K562 (cell line): ENCODE measurements around the gene LTA4H. TPM values are rescaled to one million over a fixed set of nuclear protein-coding genes. Genes with fewer than 3 reads are reported as not detected.

Experiments used
- ATAC-seq: fragments of 200-7000 bp; cut with Tn5 transposase; 3 replicates; pipeline ENCODE4 v1.9.1; 2020; ENCODE audit warnings: moderate library complexity
- BruUV-seq: library from RNA; stranded (reverse); fragments of 400-500 nt; replicated peaks from 2 replicates; lab custom pipeline; 2021; lab: Mats Ljungman, UMichigan
- CTCF ChIA-PET: fragments of 300-600 bp; formaldehyde crosslinking; extraction: SDS; loops from one replicate; lab custom pipeline; 2021; ENCODE audit warnings: low intra/inter-chr PET ratio; lab: Yijun Ruan, JAX
- POLR2A ChIA-PET: fragments of 300-600, 350-650 bp; sonication (Branson Sonifier 250); formaldehyde crosslinking; extraction: SDS; loops from one replicate; lab custom pipeline; 2021; ENCODE audit warnings: antibody characterized with exemption, inconsistent platforms; lab: Yijun Ruan, JAX
- DNase-seq, 4 experiments: peaks; one replicate each; pipeline versions ENCODE4 v3.0.0 to v3.0.0-alpha.2; 2011 to 2018; ENCODE audit warnings: low spot score in 3 of 4, mixed read lengths in 3 of 4; ENCODE audit errors: extremely low read depth in 1 of 4
- FAIRE-seq: peaks from 2 replicates; lab custom pipeline; 2011; peaks lifted over from hg19 to GRCh38; lab: Jason Lieb, UNC
- H2AFZ ChIP-seq: 2 replicates; pipeline ENCODE4 v1.6.0; 2011; ENCODE audit warnings: low read depth, low read length, control low read depth, inconsistent platforms
- H3K27ac ChIP-seq: fragments of 200-600 bp; 3 replicates; pipeline ENCODE4 v1.8.0; 2011; ENCODE audit warnings: low read depth, mild to moderate bottlenecking, control low read depth, inconsistent platforms, low read length, moderate library complexity, mixed read lengths; ENCODE audit errors: extremely low read depth
- H3K27me3 ChIP-seq, 2 experiments: fragments of 300-600 bp in 1 of 2; 2 replicates in 1 of 2; 3 replicates in 1 of 2; pipeline versions ENCODE4 v1.6.0 to v1.8.0; 2011; ENCODE audit warnings: inconsistent platforms in 2 of 2, low read length in 2 of 2, mild to moderate bottlenecking in 1 of 2, mixed read lengths in 1 of 2, moderate library complexity in 1 of 2; ENCODE audit not compliant: control insufficient read depth in 2 of 2, insufficient read depth in 2 of 2
- H3K36me3 ChIP-seq: fragments of 300-600 bp; 3 replicates; pipeline ENCODE4 v1.8.0; 2011; ENCODE audit warnings: mild to moderate bottlenecking, low read length, inconsistent platforms; ENCODE audit not compliant: control insufficient read depth, insufficient read depth
- H3K4me1 ChIP-seq, 2 experiments: fragments of 200-600 bp in 1 of 2; replicated peaks in 1 of 2; 2 replicates in 1 of 2; 3 replicates in 1 of 2; pipeline versions ENCODE4 v1.5.1 to v1.8.0; 2011; ENCODE audit warnings: inconsistent platforms in 2 of 2, low read length in 2 of 2, mild to moderate bottlenecking in 1 of 2, mixed read lengths in 1 of 2, moderate library complexity in 1 of 2; ENCODE audit not compliant: control insufficient read depth in 2 of 2, insufficient read depth in 2 of 2
- H3K4me2 ChIP-seq: 2 replicates; pipeline ENCODE4 v1.6.1; 2011; ENCODE audit warnings: low read length, control low read depth, inconsistent platforms, mixed read lengths; ENCODE audit not compliant: insufficient read depth
- H3K4me3 ChIP-seq: fragments of 200-600 bp; sonication (generic), shearing (Covaris generic); 2 replicates; pipeline ENCODE4 v1.5.1; 2016; ENCODE audit warnings: control low read depth, inconsistent platforms
- H3K79me2 ChIP-seq: fragments of 200-600 bp; 3 replicates; pipeline ENCODE4 v1.8.0; 2011; ENCODE audit warnings: low read length, inconsistent platforms; ENCODE audit not compliant: control insufficient read depth, insufficient read depth
- H3K9ac ChIP-seq, 2 experiments: 2 replicates each; pipeline versions ENCODE4 v1.6.0 to v1.6.1; 2011; ENCODE audit warnings: low read depth in 2 of 2, low read length in 2 of 2, control low read depth in 1 of 2, inconsistent platforms in 1 of 2, mild to moderate bottlenecking in 1 of 2, mixed read lengths in 1 of 2; ENCODE audit not compliant: insufficient read depth in 1 of 2
- H3K9me1 ChIP-seq: one replicate; pipeline ENCODE4 v1.6.0; 2011; ENCODE audit warnings: inconsistent platforms, mild to moderate bottlenecking, low read length, moderate library complexity; ENCODE audit not compliant: control insufficient read depth, insufficient read depth
- H3K9me3 ChIP-seq: replicated peaks from 2 replicates; pipeline ENCODE4 v1.5.1; 2011; ENCODE audit warnings: low read depth, low read length, inconsistent platforms; ENCODE audit not compliant: control insufficient read depth, insufficient read depth
- H4K20me1 ChIP-seq: replicated peaks from 2 replicates; pipeline ENCODE4 v1.6.1; 2011; ENCODE audit warnings: low read length, inconsistent platforms, mixed read lengths; ENCODE audit not compliant: control insufficient read depth, insufficient read depth
- ARHGAP35 ChIP-seq: fragments of 450-650 bp; IDR thresholded peaks from 2 replicates; pipeline ENCODE4 v1.6.1; 2018; ENCODE audit not compliant: partially characterized antibody
- DMBX1 ChIP-seq: fragments of 250-450 bp; sonication (Bioruptor Pico); IDR thresholded peaks from 2 replicates; pipeline ENCODE4 v1.8.0; 2022; ENCODE audit warnings: inconsistent platforms, mild to moderate bottlenecking, moderate library complexity, borderline replicate concordance
- FOXK2 ChIP-seq, 2 experiments: fragments of 450-650 bp; IDR thresholded peaks in 1 of 2; conservative IDR thresholded peaks in 1 of 2; 2 replicates each; pipeline ENCODE4 v1.6.1; 2016; ENCODE audit warnings: low read depth in 2 of 2, mild to moderate bottlenecking in 1 of 2
- HINFP ChIP-seq: fragments of 450-650 bp; conservative IDR thresholded peaks from 2 replicates; pipeline ENCODE4 v1.6.1; 2016; ENCODE audit warnings: missing genetic modification characterization, low read depth, mild to moderate bottlenecking, control low read depth, missing compliant biosample characterization
- KLF16 ChIP-seq: IDR thresholded peaks from 2 replicates; pipeline ENCODE4 v1.6.1; 2016; ENCODE audit warnings: antibody characterized with exemption
- LARP7 ChIP-seq: fragments of 450-650 bp; IDR thresholded peaks from 2 replicates; pipeline ENCODE4 v1.6.1; 2016
- MAFF ChIP-seq: IDR thresholded peaks from 2 replicates; pipeline ENCODE4 v1.6.1; 2012; ENCODE audit warnings: low read length, improper control_type of control experiment
- SMAD2 ChIP-seq: fragments of 150-350 bp; IDR thresholded peaks from 2 replicates; pipeline ENCODE4 v1.6.1; 2014; ENCODE audit warnings: low read depth, mild to moderate bottlenecking, low read length
- ZMIZ1 ChIP-seq, 2 experiments: fragments of 150-350 bp in 1 of 2; IDR thresholded peaks; 2 replicates each; pipeline ENCODE4 v1.6.1; 2012 to 2016; ENCODE audit warnings: low read depth in 2 of 2, low read length in 2 of 2, mild to moderate bottlenecking in 1 of 2, moderate library complexity in 1 of 2
- ZNF407 ChIP-seq: fragments of 450-650 bp; IDR thresholded peaks from 2 replicates; pipeline ENCODE4 v1.6.1; 2016; ENCODE audit warnings: low read depth
- WGBS: fragments of 100-300 bp; shearing (Covaris generic); methylation state at CpG from one replicate; pipeline ENCODE4 v1.1.6; 2016; ENCODE audit warnings: low coverage, mixed read lengths; ENCODE audit not compliant: insufficient coverage; ENCODE audit errors: missing lambda C conversion rate; 5-methylcytosine and 5-hydroxymethylcytosine counted together
- in situ Hi-C: fragments of 300-500 bp; cut with MboI; formaldehyde crosslinking; loops from 4 replicates; pipeline ENCODE4 v1.15.0; 2018; ENCODE audit warnings: inconsistent platforms, mixed read lengths
- intact Hi-C: fragments of 100-400 bp; cut with micrococcal nuclease; formaldehyde crosslinking; loops from 2 replicates; pipeline ENCODE4 v1.14.2; 2022
- polyA plus RNA-seq, 8 experiments: library from polyadenylated mRNA; depleted of rRNA in 4 of 8; stranded (reverse) in 5 of 8; unstranded in 3 of 8; fragments of >200 nt; fragmentation: Nextera tagmentation in 2 of 8; fragmentation: Illumina TruSeq in 1 of 8; extraction: Ambion mirVana in 2 of 8; extraction: Trizol in 1 of 8; gene quantifications; 2 replicates each; pipeline versions ENCODE4 v1.2.1 to v1.2.3, GENCODE V29; 2011 to 2014; ENCODE audit warnings: inconsistent platforms in 1 of 8, missing spikeins in 1 of 8
- total RNA-seq, 7 experiments: library from RNA; depleted of rRNA in 6 of 7; stranded (reverse); fragments of >200 nt in 6 of 7; fragmentation: Illumina TruSeq in 2 of 7; extraction: Trizol in 2 of 7; gene quantifications; 2 replicates each; pipeline versions ENCODE4 v1.2.1 to v1.2.3, GENCODE V29; 2011 to 2021; ENCODE audit warnings: low replicate concordance in 1 of 7

The LTA4H gene
- total and polyA plus RNA-seq, 9 of the 15 experiments (the other 6 are each of a cell fraction or from before 2014, with no cell fraction given), result 25.2 to 58.1 (median 40.5) TPM

GRCh38 chr12:96045566-96045965, 10.2 kb upstream of the LTA4H start:
- Histone ChIP-seq H3K36me3 (no peaks in the 10 kb centered on the region), H3K4me3 (no peak overlapping the region), H3K27me3 (no peaks in the 10 kb centered on the region), H3K4me1 (peaks cover 0 to 29% of the 10 kb centered on the region in 2 experiments; a peak in 4 of 5 replicates), H3K9me3 (no peaks in the 10 kb centered on the region), H3K4me2 (no peak overlapping the region), H3K9me1 (no peaks in the 10 kb centered on the region), H3K79me2 (no peaks in the 10 kb centered on the region), H3K9ac (no peak overlapping the region), H3K27ac (no peak overlapping the region), H2AFZ (no peak overlapping the region), H4K20me1 (no peaks in the 10 kb centered on the region)
- no peak for ATAC-seq
- no peak for DNase-seq
- ChIA-PET CTCF (no interaction called here), POLR2A (no interaction called here)
- intact Hi-C loops, result loop anchor here (2.0 kb wide), 1 partner anchor 187 kb away; the partner anchor contains the start of gene SNRPF
- in situ Hi-C loops, result no loop called here
- 26% methylated on average over 5 of the region's 7 CpGs for WGBS
- FAIRE-seq, result no peak
- no TSS peak for BruUV-seq
- no peak for TF ChIP-seq KLF16
- TF ChIP-seq ZMIZ1 (IDR thresholded peaks at IDR 0.05; ENCODE audit: low read depth in 2 of 2, low read length in 2 of 2), result no peak
- TF ChIP-seq LARP7, result no peak
- no peak for TF ChIP-seq FOXK2 (conservative IDR thresholded peaks at IDR 0.05 in 1 of 2, IDR thresholded peaks at IDR 0.05 in 1 of 2; ENCODE audit: low read depth in 2 of 2)
- no peak for TF ChIP-seq SMAD2
- no peak for TF ChIP-seq DMBX1 (CRISPR knock-in tag)
- no peak for TF ChIP-seq ZNF407
- TF ChIP-seq ARHGAP35, result no peak
- no peak for TF ChIP-seq MAFF
- no peak for TF ChIP-seq HINFP (tag)
